Stimulated activated CD8-positive, alpha-beta memory T cell treated with anti-CD3 and anti-CD28 coated beads, Interleukin-12 subunit alpha, Interleukin-12 subunit beta, amount 100 ng/mL, for 1 hour (primary cell): ENCODE data around the gene AQR.

Experiments used
- DNase-seq: peaks from one replicate; pipeline ENCODE4 v3.0.0-alpha.2; 2020; ENCODE audit warnings: low read depth

Gene AQR

GRCh38 chr15:34876640-34877039 lies 92.9 kb downstream of the AQR start:
- DNase-seq = no peak

- no peak for DNase-seq
These were observed 100.4 kb downstream of the AQR start for GRCh38 chr15:34869110-34869509.

GRCh38 chr15:34865531-34865930 lies 104.0 kb downstream of the AQR start:
- no peak for DNase-seq

- no peak for DNase-seq
These were observed 108.3 kb downstream of the AQR start for GRCh38 chr15:34861214-34861613.

- DNase-seq = no peak
These were observed 113.6 kb downstream of the AQR start for GRCh38 chr15:34855893-34856292.

GRCh38 chr15:34855413-34855812 lies 114.1 kb downstream of the AQR start:
- no peak for DNase-seq

GRCh38 chr15:34854232-34854631 lies 115.3 kb downstream of the AQR start:
- no peak for DNase-seq

GRCh38 chr15:34853001-34853758 lies 116.4 kb downstream of the AQR start:
- no peak for DNase-seq

- DNase-seq = no peak
These were observed 117.8 kb downstream of the AQR start for GRCh38 chr15:34851751-34852150.

- no peak for DNase-seq
These were observed 118.5 kb downstream of the AQR start for GRCh38 chr15:34851007-34851406.

GRCh38 chr15:34850121-34850520 lies 119.4 kb downstream of the AQR start:
- no peak for DNase-seq

- DNase-seq = no peak
These were observed 120.1 kb downstream of the AQR start for GRCh38 chr15:34849364-34849959.

GRCh38 chr15:34847598-34847997 lies 121.9 kb downstream of the AQR start:
- DNase-seq = no peak

- no peak for DNase-seq
These were observed 128.2 kb downstream of the AQR start for GRCh38 chr15:34841262-34841725.

GRCh38 chr15:34838282-34838681 lies 131.3 kb downstream of the AQR start:
- no peak for DNase-seq

- no peak for DNase-seq
These were observed 132.1 kb downstream of the AQR start for GRCh38 chr15:34837246-34838016.

- no peak for DNase-seq
These were observed 141.2 kb downstream of the AQR start for GRCh38 chr15:34828145-34828911.

GRCh38 chr15:34821831-34822230 lies 147.7 kb downstream of the AQR start:
- DNase-seq = no peak

GRCh38 chr15:34820110-34820509 lies 149.4 kb downstream of the AQR start:
- no peak for DNase-seq

- no peak for DNase-seq
These were observed 151.0 kb downstream of the AQR start for GRCh38 chr15:34818526-34818925.

GRCh38 chr15:34815836-34816235 lies 153.7 kb downstream of the AQR start:
- no peak for DNase-seq
